WTC11 (cell line): ENCODE results near the gene DDX46.

Experiments used
- CTCF ChIP-seq: fragments of 200-600 bp; IDR thresholded peaks from 2 replicates; pipeline ENCODE4 v1.8.0; 2022; ENCODE audit warnings: antibody characterized with exemption
- ETV6 ChIP-seq: sonication (generic); formaldehyde crosslinking; IDR thresholded peaks from 2 replicates; pipeline ENCODE4 v1.8.1; 2022; ENCODE audit warnings: mild to moderate bottlenecking, missing genetic modification reagents
- FOXP4 ChIP-seq: sonication (generic); formaldehyde crosslinking; IDR thresholded peaks from 2 replicates; pipeline ENCODE4 v1.8.0; 2022; ENCODE audit warnings: mild to moderate bottlenecking, missing genetic modification reagents
- HMGXB4 ChIP-seq: sonication (generic); formaldehyde crosslinking; IDR thresholded peaks from 2 replicates; pipeline ENCODE4 v1.8.1; 2023; ENCODE audit warnings: mild to moderate bottlenecking, moderate library complexity, missing genetic modification reagents
- NFE2L1 ChIP-seq: sonication (generic); formaldehyde crosslinking; IDR thresholded peaks from 2 replicates; pipeline ENCODE4 v1.8.1; 2023; ENCODE audit warnings: missing genetic modification reagents
- SMAD3 ChIP-seq: sonication (generic); formaldehyde crosslinking; IDR thresholded peaks from 2 replicates; pipeline ENCODE4 v1.8.0; 2022; ENCODE audit warnings: missing genetic modification reagents, mild to moderate bottlenecking, borderline replicate concordance
- TCF7 ChIP-seq: sonication (generic); formaldehyde crosslinking; IDR thresholded peaks from 2 replicates; pipeline ENCODE4 v1.8.0; 2022; ENCODE audit warnings: mild to moderate bottlenecking, low read depth, missing genetic modification reagents, moderate library complexity
- TEAD4 ChIP-seq: sonication (generic); formaldehyde crosslinking; IDR thresholded peaks from 2 replicates; pipeline ENCODE4 v1.8.0; 2022; ENCODE audit warnings: mild to moderate bottlenecking, missing genetic modification reagents
- ZNF138 ChIP-seq: sonication (generic); formaldehyde crosslinking; conservative IDR thresholded peaks from 2 replicates; pipeline ENCODE4 v1.8.1; 2022; ENCODE audit warnings: mild to moderate bottlenecking, moderate library complexity, missing genetic modification reagents
- ZNF232 ChIP-seq: sonication (generic); formaldehyde crosslinking; IDR thresholded peaks from 2 replicates; pipeline ENCODE4 v1.8.0; 2022; ENCODE audit warnings: mild to moderate bottlenecking, missing genetic modification reagents
- ZNF532 ChIP-seq: fragments of 250-450 bp; sonication (Bioruptor Pico); IDR thresholded peaks from 2 replicates; pipeline ENCODE4 v1.9.0; 2021; ENCODE audit warnings: mild to moderate bottlenecking, borderline replicate concordance

- TF ChIP-seq CTCF, result peak; percentile 43; the same call in 1 of the 2 replicates
- peak; percentile 84 for TF ChIP-seq ETV6 (CRISPR knock-in tag)
- TF ChIP-seq NFE2L1 (CRISPR knock-in tag), result 0 out of 2 replicates have a peak, but pooled peaks have one; percentile 64
- TF ChIP-seq FOXP4 (CRISPR knock-in tag), result 0 out of 2 replicates have a peak, but pooled peaks have one; percentile 66
- TF ChIP-seq ZNF138 (CRISPR knock-in tag), result no peak
- TF ChIP-seq TEAD4, result no peak
- TF ChIP-seq ZNF532 (CRISPR knock-in tag), result no peak
- peak; percentile 36; the same call in 1 of the 2 replicates for TF ChIP-seq SMAD3 (CRISPR knock-in tag)
- TF ChIP-seq TCF7 (CRISPR knock-in tag), result no peak
- no peak for TF ChIP-seq ZNF232 (CRISPR knock-in tag)
- peak; percentile 55; the same call in 1 of the 2 replicates for TF ChIP-seq HMGXB4 (CRISPR knock-in tag)
These were observed 20.2 kb upstream of the DDX46 start, which contains the start of gene CAMLG for GRCh38 chr5:134738133-134738962.
